ENCODE results near the gene TRPC4.

TRPC4 gene

GRCh38 chr13:37706041-37706440, 163.5 kb downstream of the TRPC4 start:
- Histone ChIP-seq H3K9ac (ENCODE audit: low read length) (no peak overlapping the region), H3K36me3 (ENCODE audit: control insufficient read depth, insufficient read depth, low read length) (no peaks in the 10 kb centered on the region), H3K4me3 (ENCODE audit: low read length) (no peak overlapping the region), H3K27me3 (ENCODE audit: control insufficient read depth, insufficient read depth, low read length) (no peaks in the 10 kb centered on the region), H3K4me1 (ENCODE audit: control insufficient read depth, insufficient read depth, low read length) (peaks cover 7% of the 10 kb centered on the region), H3K27ac (ENCODE audit: low read depth, low read length) (no peak overlapping the region)

- Histone ChIP-seq H3K4me3 (ENCODE audit: low read length) (no peak overlapping the region), H3K4me1 (ENCODE audit: control insufficient read depth, insufficient read depth, low read length) (peaks cover 3% of the 10 kb centered on the region), H3K27ac (ENCODE audit: low read depth, low read length) (no peak overlapping the region), H3K27me3 (ENCODE audit: control insufficient read depth, insufficient read depth, low read length) (no peaks in the 10 kb centered on the region), H3K36me3 (ENCODE audit: control insufficient read depth, insufficient read depth, low read length) (no peaks in the 10 kb centered on the region), H3K9ac (ENCODE audit: low read length) (no peak overlapping the region)
Observed at GRCh38 chr13:37701972-37702371, 167.6 kb downstream of the TRPC4 start.

- no peak overlapping the region for H3K27ac ChIP-seq (ENCODE audit: low read depth, low read length)
- no peak overlapping the region for H3K9ac ChIP-seq (ENCODE audit: low read length)
- no peak overlapping the region for H3K4me3 ChIP-seq (ENCODE audit: low read length)
- no peaks in the 10 kb centered on the region for H3K27me3 ChIP-seq (ENCODE audit: control insufficient read depth, insufficient read depth, low read length)
- no peaks in the 10 kb centered on the region for H3K36me3 ChIP-seq (ENCODE audit: control insufficient read depth, insufficient read depth, low read length)
- H3K4me1 ChIP-seq (ENCODE audit: control insufficient read depth, insufficient read depth, low read length), result peaks cover 3% of the 10 kb centered on the region
Observed at GRCh38 chr13:37701306-37701705, 168.3 kb downstream of the TRPC4 start.

- H3K27ac ChIP-seq (ENCODE audit: low read depth, low read length), result no peak overlapping the region
Observed at GRCh38 chr13:37700887-37701286, 168.7 kb downstream of the TRPC4 start.

DNA sequence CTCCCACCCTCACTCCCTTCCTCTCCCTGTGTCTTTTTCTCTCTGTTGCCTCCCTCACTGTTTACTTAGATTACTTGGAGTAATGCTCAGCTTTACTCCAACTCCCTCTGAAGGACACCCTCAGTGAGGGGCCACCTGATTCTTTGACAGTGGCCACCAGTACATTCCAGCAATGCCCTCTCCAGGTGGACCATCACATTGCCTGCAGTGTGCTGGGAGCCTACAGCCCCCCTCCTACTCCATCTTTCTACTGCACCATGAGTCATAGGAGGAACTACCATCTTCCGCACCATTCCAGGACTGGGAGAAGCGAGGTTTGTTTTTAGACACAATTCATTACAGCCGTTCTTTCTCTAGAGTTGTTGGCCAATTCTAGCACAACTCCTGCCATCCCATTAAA, 174.4 kb downstream of the TRPC4 start:
- Histone ChIP-seq H3K27ac (ENCODE audit: low read depth, low read length) (no peak overlapping the region), H3K4me1 (ENCODE audit: control insufficient read depth, insufficient read depth, low read length) (no peaks in the 10 kb centered on the region), H3K36me3 (ENCODE audit: control insufficient read depth, insufficient read depth, low read length) (no peaks in the 10 kb centered on the region), H3K9ac (ENCODE audit: low read length) (no peak overlapping the region), H3K27me3 (ENCODE audit: control insufficient read depth, insufficient read depth, low read length) (no peaks in the 10 kb centered on the region), H3K4me3 (ENCODE audit: low read length) (no peak overlapping the region)

More at GRCh38 chr13:37700887-37701286, 168.7 kb downstream of the TRPC4 start:
- H3K27me3 ChIP-seq (ENCODE audit: control insufficient read depth, insufficient read depth, low read length), result no peaks in the 10 kb centered on the region
- no peaks in the 10 kb centered on the region for H3K36me3 ChIP-seq (ENCODE audit: control insufficient read depth, insufficient read depth, low read length)
- no peak overlapping the region for H3K9ac ChIP-seq (ENCODE audit: low read length)
- H3K4me3 ChIP-seq (ENCODE audit: low read length), result no peak overlapping the region
- peaks cover 3% of the 10 kb centered on the region for H3K4me1 ChIP-seq (ENCODE audit: control insufficient read depth, insufficient read depth, low read length)

DNA sequence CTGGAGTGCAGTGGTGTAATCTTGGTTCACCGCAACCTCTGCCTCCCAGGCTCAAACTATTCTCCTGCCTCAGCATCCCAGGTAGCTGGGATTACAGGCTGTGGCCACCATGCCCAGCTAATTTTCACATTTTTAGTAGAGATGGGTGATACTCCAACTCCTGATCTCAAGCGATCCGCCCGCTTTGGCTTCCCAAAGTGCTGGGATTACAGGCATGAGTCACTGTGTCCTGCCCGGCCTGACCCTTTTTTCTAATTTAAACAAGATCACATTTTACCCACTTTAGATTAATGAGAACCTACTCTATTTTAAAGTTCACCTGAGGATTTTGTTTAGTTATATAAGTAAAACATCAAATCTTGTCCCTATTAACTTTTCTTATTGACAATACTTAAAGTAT, 179.2 kb downstream of the TRPC4 start:
- H3K36me3 ChIP-seq (ENCODE audit: control insufficient read depth, insufficient read depth, low read length), result no peaks in the 10 kb centered on the region
- H3K27me3 ChIP-seq (ENCODE audit: control insufficient read depth, insufficient read depth, low read length), result no peaks in the 10 kb centered on the region
- H3K9ac ChIP-seq (ENCODE audit: low read length), result no peak overlapping the region
- no peaks in the 10 kb centered on the region for H3K4me1 ChIP-seq (ENCODE audit: control insufficient read depth, insufficient read depth, low read length)
- H3K4me3 ChIP-seq (ENCODE audit: low read length), result no peak overlapping the region
- no peak overlapping the region for H3K27ac ChIP-seq (ENCODE audit: low read depth, low read length)

DNA sequence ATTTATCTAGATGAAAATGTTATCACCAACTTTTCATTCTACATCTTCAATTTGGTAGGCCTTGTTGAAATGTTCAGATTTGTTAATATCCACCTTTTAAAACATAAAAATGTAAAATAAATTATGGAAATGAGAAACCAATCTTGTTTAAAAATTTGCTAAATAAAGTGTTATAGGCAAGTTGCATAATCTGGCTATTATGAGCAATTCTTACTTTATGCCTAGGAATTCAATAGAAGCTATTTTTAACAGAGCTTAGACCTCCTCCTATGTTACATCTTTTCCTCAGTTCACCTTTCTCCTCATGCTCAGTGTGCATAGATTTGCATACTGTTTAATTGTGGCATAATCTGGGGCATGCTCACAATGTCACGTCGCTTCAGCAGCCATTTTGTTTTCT, 183.1 kb downstream of the TRPC4 start:
- no peak overlapping the region for H3K9ac ChIP-seq (ENCODE audit: low read length)
- H3K4me3 ChIP-seq (ENCODE audit: low read length), result no peak overlapping the region
- no peaks in the 10 kb centered on the region for H3K4me1 ChIP-seq (ENCODE audit: control insufficient read depth, insufficient read depth, low read length)
- no peaks in the 10 kb centered on the region for H3K27me3 ChIP-seq (ENCODE audit: control insufficient read depth, insufficient read depth, low read length)
- H3K36me3 ChIP-seq (ENCODE audit: control insufficient read depth, insufficient read depth, low read length), result no peaks in the 10 kb centered on the region
- H3K27ac ChIP-seq (ENCODE audit: low read depth, low read length), result no peak overlapping the region

- H3K4me1 ChIP-seq (ENCODE audit: control insufficient read depth, insufficient read depth, low read length), result no peaks in the 10 kb centered on the region
- H3K36me3 ChIP-seq (ENCODE audit: control insufficient read depth, insufficient read depth, low read length), result no peaks in the 10 kb centered on the region
- H3K4me3 ChIP-seq (ENCODE audit: low read length), result no peak overlapping the region
- no peak overlapping the region for H3K9ac ChIP-seq (ENCODE audit: low read length)
- H3K27ac ChIP-seq (ENCODE audit: low read depth, low read length), result no peak overlapping the region
- no peaks in the 10 kb centered on the region for H3K27me3 ChIP-seq (ENCODE audit: control insufficient read depth, insufficient read depth, low read length)
Observed at GRCh38 chr13:37685206-37685605, 184.4 kb downstream of the TRPC4 start.

GRCh38 chr13:37682496-37682895, 187.1 kb downstream of the TRPC4 start:
- Histone ChIP-seq H3K4me1 (ENCODE audit: control insufficient read depth, insufficient read depth, low read length) (no peaks in the 10 kb centered on the region), H3K27me3 (ENCODE audit: control insufficient read depth, insufficient read depth, low read length) (no peaks in the 10 kb centered on the region), H3K9ac (ENCODE audit: low read length) (no peak overlapping the region), H3K27ac (ENCODE audit: low read depth, low read length) (no peak overlapping the region), H3K4me3 (ENCODE audit: low read length) (no peak overlapping the region), H3K36me3 (ENCODE audit: control insufficient read depth, insufficient read depth, low read length) (no peaks in the 10 kb centered on the region)

- Histone ChIP-seq H3K4me1 (ENCODE audit: control insufficient read depth, insufficient read depth, low read length) (no peaks in the 10 kb centered on the region), H3K27me3 (ENCODE audit: control insufficient read depth, insufficient read depth, low read length) (no peaks in the 10 kb centered on the region), H3K9ac (ENCODE audit: low read length) (no peak overlapping the region), H3K36me3 (ENCODE audit: control insufficient read depth, insufficient read depth, low read length) (no peaks in the 10 kb centered on the region), H3K4me3 (ENCODE audit: low read length) (no peak overlapping the region), H3K27ac (ENCODE audit: low read depth, low read length) (no peak overlapping the region)
Observed at GRCh38 chr13:37681281-37682032, 188.1 kb downstream of the TRPC4 start.

DNA sequence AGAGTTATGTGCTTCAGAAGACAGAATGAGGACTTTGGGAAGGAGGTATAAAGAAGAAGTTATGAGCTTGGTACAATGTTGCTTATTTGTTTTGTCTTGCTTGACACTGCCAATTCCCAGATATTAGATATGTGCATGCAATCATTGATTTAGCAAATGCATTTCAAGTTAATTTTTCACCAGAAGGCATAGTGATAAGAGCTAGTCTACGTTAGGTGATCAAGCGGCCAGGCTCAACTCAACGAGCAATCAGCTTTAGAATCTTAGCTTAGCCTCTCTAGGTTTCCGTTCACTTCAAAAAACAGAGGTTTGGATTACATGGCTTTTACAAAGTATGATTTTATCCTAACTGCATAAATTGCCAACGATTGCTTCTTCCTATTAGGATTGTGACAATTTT, 189.4 kb downstream of the TRPC4 start:
- Histone ChIP-seq H3K4me1 (ENCODE audit: control insufficient read depth, insufficient read depth, low read length) (no peaks in the 10 kb centered on the region), H3K9ac (ENCODE audit: low read length) (no peak overlapping the region), H3K27ac (ENCODE audit: low read depth, low read length) (no peak overlapping the region), H3K27me3 (ENCODE audit: control insufficient read depth, insufficient read depth, low read length) (no peaks in the 10 kb centered on the region), H3K36me3 (ENCODE audit: control insufficient read depth, insufficient read depth, low read length) (no peaks in the 10 kb centered on the region), H3K4me3 (ENCODE audit: low read length) (no peak overlapping the region)

DNA sequence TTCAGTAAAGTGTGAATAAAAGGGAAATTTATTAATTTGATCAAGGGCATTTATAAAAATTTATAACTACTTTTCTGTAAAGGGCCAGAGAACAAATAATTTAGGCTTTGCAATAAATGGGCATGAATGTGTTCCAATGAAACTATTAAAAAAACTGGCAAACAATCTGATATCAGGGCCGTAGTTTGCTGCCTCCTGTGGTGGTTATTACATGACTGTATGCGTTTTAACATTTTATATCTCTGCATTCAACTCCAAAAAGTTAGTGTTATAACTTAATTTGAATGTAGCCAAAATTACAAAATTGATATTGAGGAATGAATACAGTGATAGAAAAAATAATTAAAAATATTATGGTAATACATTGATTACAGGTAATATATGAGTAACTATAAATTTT, 190.5 kb downstream of the TRPC4 start:
- Histone ChIP-seq H3K27ac (ENCODE audit: low read depth, low read length) (no peak overlapping the region), H3K4me3 (ENCODE audit: low read length) (no peak overlapping the region), H3K36me3 (ENCODE audit: control insufficient read depth, insufficient read depth, low read length) (no peaks in the 10 kb centered on the region), H3K9ac (ENCODE audit: low read length) (no peak overlapping the region), H3K27me3 (ENCODE audit: control insufficient read depth, insufficient read depth, low read length) (no peaks in the 10 kb centered on the region), H3K4me1 (ENCODE audit: control insufficient read depth, insufficient read depth, low read length) (no peaks in the 10 kb centered on the region)

DNA sequence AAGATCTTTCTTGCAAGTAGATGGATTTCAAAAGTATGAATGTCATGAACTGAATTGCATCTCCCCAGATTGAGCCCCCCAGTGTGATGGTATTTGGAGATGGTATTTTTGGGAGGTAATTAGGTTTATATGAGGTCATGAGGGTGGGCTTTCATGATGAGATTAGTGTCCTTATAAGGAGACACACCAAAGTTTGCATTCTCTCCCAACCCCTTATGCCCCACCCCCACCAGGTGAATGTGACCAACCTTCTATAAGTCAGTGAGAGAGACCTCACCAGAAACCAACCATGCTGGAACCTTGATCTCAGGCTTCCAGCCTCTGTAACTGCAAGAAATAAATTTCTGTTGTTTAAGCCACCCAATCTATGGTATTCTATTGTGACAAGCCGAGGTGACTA, 199.7 kb downstream of the TRPC4 start:
- Histone ChIP-seq H3K36me3 (ENCODE audit: control insufficient read depth, insufficient read depth, low read length) (no peaks in the 10 kb centered on the region), H3K4me3 (ENCODE audit: low read length) (no peak overlapping the region), H3K27ac (ENCODE audit: low read depth, low read length) (no peak overlapping the region), H3K9ac (ENCODE audit: low read length) (no peak overlapping the region), H3K4me1 (ENCODE audit: control insufficient read depth, insufficient read depth, low read length) (no peaks in the 10 kb centered on the region), H3K27me3 (ENCODE audit: control insufficient read depth, insufficient read depth, low read length) (no peaks in the 10 kb centered on the region)
